PC-3 (cell line): ENCODE measurements around the gene ST3GAL6. TPM values are rescaled to one million over a fixed set of nuclear protein-coding genes. Genes with fewer than 3 reads are reported as not detected.
A peak's percentile ranks its signal among the peaks of the same experiment; 100 is the strongest.

Source experiments
- ATAC-seq: fragments of 200-7000 bp; cut with Tn5 transposase; 2 replicates; pipeline ENCODE4 v1.9.1; 2020; ENCODE audit warnings: mild to moderate bottlenecking, moderate library complexity
- BruUV-seq: library from RNA; stranded (reverse); fragments of 400-500 nt; replicated peaks from 2 replicates; lab custom pipeline; 2021; lab: Mats Ljungman, UMichigan
- CTCF ChIA-PET: fragments of 300-600 bp; sonication (Branson Sonifier 250); formaldehyde crosslinking; loops from one replicate; lab custom pipeline; 2022; ENCODE audit warnings: antibody characterized with exemption; lab: Charles Lee
- POLR2A ChIA-PET: fragments of 300-600 bp; sonication (Branson Sonifier 250); formaldehyde crosslinking; loops from one replicate; lab custom pipeline; 2022; ENCODE audit warnings: antibody characterized with exemption; ENCODE audit not compliant: unreplicated experiment; lab: Charles Lee
- DNase-seq: peaks from one replicate; pipeline ENCODE4 v3.0.0-alpha.2; 2015
- H2AFZ ChIP-seq: fragments of 300-600 bp; sonication (generic); 2 replicates; pipeline ENCODE4 v1.6.0; 2016; ENCODE audit warnings: antibody characterized with exemption, low read length
- H3F3A ChIP-seq: fragments of 300-600 bp; sonication (generic); one replicate; pipeline ENCODE4 v1.6.0; 2017; ENCODE audit warnings: antibody characterized with exemption, low read length, control low read depth, mild to moderate bottlenecking; ENCODE audit not compliant: unreplicated experiment
- H3K27ac ChIP-seq: fragments of 300-600 bp; sonication (generic); 2 replicates; pipeline ENCODE4 v1.5.1; 2016; ENCODE audit warnings: mild to moderate bottlenecking, low read length
- H3K27me3 ChIP-seq: fragments of 300-600 bp; sonication (generic); 2 replicates; pipeline ENCODE4 v1.6.1; 2016; ENCODE audit warnings: low read length, mixed read lengths
- H3K36me3 ChIP-seq: fragments of 300-600 bp; sonication (generic); 2 replicates; pipeline ENCODE4 v1.6.1; 2016; ENCODE audit warnings: low read depth, mixed run types, low read length, mixed read lengths
- H3K4me1 ChIP-seq: fragments of 300-600 bp; sonication (generic); 2 replicates; pipeline ENCODE4 v1.5.1; 2016; ENCODE audit warnings: low read length; ENCODE audit not compliant: insufficient read depth
- H3K4me2 ChIP-seq: fragments of 300-600 bp; sonication (generic); 2 replicates; pipeline ENCODE4 v1.6.0; 2016; ENCODE audit warnings: low read length
- H3K4me3 ChIP-seq: fragments of 300-600 bp; sonication (generic); 2 replicates; pipeline ENCODE4 v1.5.1; 2016; ENCODE audit warnings: mild to moderate bottlenecking, low read length, mixed read lengths
- H3K79me2 ChIP-seq: fragments of 300-600 bp; sonication (generic); 2 replicates; pipeline ENCODE4 v1.6.1; 2017; ENCODE audit warnings: low read length, mixed read lengths
- H3K9ac ChIP-seq: fragments of 300-600 bp; sonication (generic); 2 replicates; pipeline ENCODE4 v1.6.0; 2016; ENCODE audit warnings: mild to moderate bottlenecking, low read length
- H3K9me2 ChIP-seq: fragments of 300-600 bp; sonication (generic); replicated peaks from 2 replicates; pipeline ENCODE4 v1.6.1; 2016; ENCODE audit warnings: mixed run types, low read length, mixed read lengths
- H3K9me3 ChIP-seq: fragments of 300-600 bp; sonication (generic); 2 replicates; pipeline ENCODE4 v1.6.1; 2016; ENCODE audit warnings: low read length, mixed read lengths
- H4K20me1 ChIP-seq: fragments of 300-600 bp; sonication (generic); 2 replicates; pipeline ENCODE4 v1.6.1; 2016; ENCODE audit warnings: low read length, mixed read lengths
- EZH2 ChIP-seq: fragments of 300-600 bp; sonication (generic); IDR thresholded peaks from one replicate; pipeline ENCODE4 v1.6.1; 2017; ENCODE audit warnings: antibody characterized with exemption, mild to moderate bottlenecking, low read length; ENCODE audit not compliant: unreplicated experiment
- EZH2phosphoT487 ChIP-seq: fragments of 300-600 bp; sonication (generic); IDR thresholded peaks from 2 replicates; pipeline ENCODE4 v1.6.1; 2018; ENCODE audit warnings: mild to moderate bottlenecking, antibody characterized with exemption, low read length, borderline replicate concordance
- intact Hi-C: fragments of 100-400 bp; cut with micrococcal nuclease; formaldehyde crosslinking; loops from 2 replicates; pipeline ENCODE4 v1.9.0; 2023
- total RNA-seq: library from RNA; depleted of rRNA; stranded (reverse); fragments of >200 nt; gene quantifications from 2 replicates; pipeline ENCODE4 v1.2.3, GENCODE V29; 2014
- TF ChIP-seq, protein P1 (sequence below): fragments of 300-600 bp; sonication (generic); conservative IDR thresholded peaks from 2 replicates; pipeline ENCODE4 v1.5.1; 2017; ENCODE audit warnings: antibody characterized with exemption, low read depth, mild to moderate bottlenecking, low read length

The ST3GAL6 gene
- total RNA-seq, 1 experiment from 2014 or later, result 11.5 TPM

- Histone ChIP-seq H3K9ac (peak overlapping the region; percentile 25; the same call in 1 of the 2 replicates), H3K9me3 (no peaks in the 10 kb centered on the region), H3K36me3 (no peaks in the 10 kb centered on the region), H4K20me1 (no peaks in the 10 kb centered on the region), H3K9me2 (no peaks in the 10 kb centered on the region), H3K27me3 (no peaks in the 10 kb centered on the region), H3K4me1 (peaks cover 37% of the 10 kb centered on the region), H3F3A (no peaks in the 10 kb centered on the region), H3K4me2 (peak overlapping the region; percentile 60), H3K79me2 (peaks cover 27% of the 10 kb centered on the region), H3K4me3 (no peak overlapping the region), H2AFZ (peak overlapping the region; percentile 2; the same call in 1 of the 2 replicates), H3K27ac (peak overlapping the region; percentile 76)
- ATAC-seq, result peak; percentile 45
- BruUV-seq, result no TSS peak
- intact Hi-C loops, result loop anchor here (5.0 kb wide), 1 partner anchor 262 kb away; no protein-coding TSS in a partner anchor
- DNase-seq, result peak; percentile 93
- ChIA-PET CTCF (interaction anchor here (0.9 kb wide), 1 partner anchor 119 kb away, joined by 3 read pairs; no protein-coding TSS in a partner anchor), POLR2A (interaction anchor here (0.5 kb wide), 2 partner anchors 8 to 17 kb away, joined by 3 read pairs; no protein-coding TSS in a partner anchor)
- TF ChIP-seq, protein P1, sequence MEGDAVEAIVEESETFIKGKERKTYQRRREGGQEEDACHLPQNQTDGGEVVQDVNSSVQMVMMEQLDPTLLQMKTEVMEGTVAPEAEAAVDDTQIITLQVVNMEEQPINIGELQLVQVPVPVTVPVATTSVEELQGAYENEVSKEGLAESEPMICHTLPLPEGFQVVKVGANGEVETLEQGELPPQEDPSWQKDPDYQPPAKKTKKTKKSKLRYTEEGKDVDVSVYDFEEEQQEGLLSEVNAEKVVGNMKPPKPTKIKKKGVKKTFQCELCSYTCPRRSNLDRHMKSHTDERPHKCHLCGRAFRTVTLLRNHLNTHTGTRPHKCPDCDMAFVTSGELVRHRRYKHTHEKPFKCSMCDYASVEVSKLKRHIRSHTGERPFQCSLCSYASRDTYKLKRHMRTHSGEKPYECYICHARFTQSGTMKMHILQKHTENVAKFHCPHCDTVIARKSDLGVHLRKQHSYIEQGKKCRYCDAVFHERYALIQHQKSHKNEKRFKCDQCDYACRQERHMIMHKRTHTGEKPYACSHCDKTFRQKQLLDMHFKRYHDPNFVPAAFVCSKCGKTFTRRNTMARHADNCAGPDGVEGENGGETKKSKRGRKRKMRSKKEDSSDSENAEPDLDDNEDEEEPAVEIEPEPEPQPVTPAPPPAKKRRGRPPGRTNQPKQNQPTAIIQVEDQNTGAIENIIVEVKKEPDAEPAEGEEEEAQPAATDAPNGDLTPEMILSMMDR, result no peak
- no peak for TF ChIP-seq EZH2
- no peak for TF ChIP-seq EZH2phosphoT487
Measured at GRCh38 chr3:98730338-98730737, 32.8 kb upstream of the ST3GAL6 start.

GRCh38 chr3:98730886-98731537, 32.1 kb upstream of the ST3GAL6 start:
- POLR2A ChIA-PET, result no interaction called here
- BruUV-seq, result no TSS peak
- peaks cover 34% of the 10 kb centered on the region for H3K79me2 ChIP-seq
- peak overlapping the region; percentile 76 for H3K27ac ChIP-seq
- CTCF ChIA-PET, result no interaction called here
- H3K27me3 ChIP-seq, result no peaks in the 10 kb centered on the region
- no peaks in the 10 kb centered on the region for H3K9me3 ChIP-seq
- H3K4me1 ChIP-seq, result peaks cover 44% of the 10 kb centered on the region
- TF ChIP-seq EZH2phosphoT487, result no peak
- no peak for TF ChIP-seq EZH2
- TF ChIP-seq, protein P1, result no peak
- no peaks in the 10 kb centered on the region for H3F3A ChIP-seq
- H3K9me2 ChIP-seq, result no peaks in the 10 kb centered on the region
- ATAC-seq (no peak), DNase-seq (no peak)
- no peaks in the 10 kb centered on the region for H3K36me3 ChIP-seq
- no peaks in the 10 kb centered on the region for H4K20me1 ChIP-seq
- intact Hi-C loops, result loop anchor here (5.0 kb wide), 1 partner anchor 261 kb away; no protein-coding TSS in a partner anchor
- H3K9ac ChIP-seq, result peak overlapping the region; percentile 25; the same call in 1 of the 2 replicates
- H2AFZ ChIP-seq, result peak overlapping the region; percentile 2; the same call in 1 of the 2 replicates
- H3K4me3 ChIP-seq, result no peak overlapping the region
- H3K4me2 ChIP-seq, result peak overlapping the region; percentile 60
